HepG2 (cell line): ENCODE results near the gene ITGB2. TPM values are rescaled to one million over a fixed set of nuclear protein-coding genes. Genes with fewer than 3 reads are reported as not detected.

Source experiments
- IKZF5 ChIP-seq: IDR thresholded peaks from 2 replicates; pipeline ENCODE4 v1.6.1; 2018; ENCODE audit warnings: missing genetic modification reagents, mild to moderate bottlenecking, missing compliant biosample characterization
- NR2F2 ChIP-seq: IDR thresholded peaks from 2 replicates; pipeline ENCODE4 v1.6.1; 2012; ENCODE audit warnings: low read depth, inconsistent platforms, borderline replicate concordance
- RAD21 ChIP-seq: fragments of 450-650 bp; formaldehyde crosslinking; IDR thresholded peaks from 2 replicates; pipeline ENCODE4 v1.5.0; 2020; ENCODE audit warnings: mild to moderate bottlenecking
- RERE ChIP-seq: IDR thresholded peaks from 2 replicates; pipeline ENCODE4 v1.6.1; 2016; ENCODE audit warnings: low read depth, missing genetic modification reagents, missing compliant biosample characterization
- STAT5B ChIP-seq: sonication (generic); formaldehyde crosslinking; IDR thresholded peaks from 2 replicates; pipeline ENCODE4 v1.4.0; 2020; ENCODE audit warnings: missing genetic modification reagents
- TFDP2 ChIP-seq: sonication (generic); formaldehyde crosslinking; IDR thresholded peaks from 2 replicates; pipeline ENCODE4 v1.4.0; 2020; ENCODE audit warnings: missing genetic modification reagents
- TP53 ChIP-seq: sonication (generic); formaldehyde crosslinking; conservative IDR thresholded peaks from 2 replicates; pipeline ENCODE4 v1.4.0; 2020; ENCODE audit warnings: missing genetic modification reagents
- ZBED4 ChIP-seq: sonication (generic); formaldehyde crosslinking; IDR thresholded peaks from 2 replicates; pipeline ENCODE4 v1.4.0; 2020; ENCODE audit warnings: missing genetic modification reagents, borderline replicate concordance
- ZBTB3 ChIP-seq: sonication (generic); formaldehyde crosslinking; IDR thresholded peaks from 2 replicates; pipeline ENCODE4 v1.4.0; 2020; ENCODE audit warnings: low read depth, mild to moderate bottlenecking, moderate library complexity, missing genetic modification reagents, borderline replicate concordance
- ZFP82 ChIP-seq: sonication (generic); formaldehyde crosslinking; IDR thresholded peaks from 2 replicates; pipeline ENCODE4 v1.5.1; 2020; ENCODE audit warnings: mild to moderate bottlenecking, missing genetic modification reagents, borderline replicate concordance
- ZMAT3 ChIP-seq: sonication (generic); formaldehyde crosslinking; conservative IDR thresholded peaks from 2 replicates; pipeline ENCODE4 v1.7.0; 2021; ENCODE audit warnings: missing genetic modification reagents
- ZNF138 ChIP-seq: sonication (generic); formaldehyde crosslinking; IDR thresholded peaks from 2 replicates; pipeline ENCODE4 v1.5.0; 2020; ENCODE audit warnings: mild to moderate bottlenecking, low read depth, missing genetic modification reagents
- ZNF296 ChIP-seq: sonication (generic); formaldehyde crosslinking; conservative IDR thresholded peaks from 2 replicates; pipeline ENCODE4 v1.5.0; 2020; ENCODE audit warnings: mild to moderate bottlenecking, missing genetic modification reagents
- ZNF362 ChIP-seq: sonication (generic); formaldehyde crosslinking; IDR thresholded peaks from 2 replicates; pipeline ENCODE4 v1.4.0; 2020; ENCODE audit warnings: missing genetic modification reagents, mild to moderate bottlenecking, borderline replicate concordance
- ZNF720 ChIP-seq: sonication (generic); formaldehyde crosslinking; IDR thresholded peaks from 2 replicates; pipeline ENCODE4 v1.4.0; 2020; ENCODE audit warnings: missing genetic modification reagents
- polyA plus RNA-seq, 8 experiments: library from polyadenylated mRNA; depleted of rRNA in 3 of 8; stranded (reverse) in 7 of 8; unstranded in 1 of 8; fragments of >200 nt; fragmentation: Illumina TruSeq in 4 of 8; extraction: Trizol in 4 of 8; gene quantifications; 2 replicates each; pipeline versions ENCODE4 v1.2.1 to v1.2.3, GENCODE V29; 2011 to 2016; ENCODE audit warnings: low read depth in 4 of 8, missing spikeins in 1 of 8, mixed read lengths in 1 of 8; ENCODE audit not compliant: insufficient read depth in 1 of 8
- total RNA-seq, 5 experiments: library from RNA; depleted of rRNA; stranded (reverse); fragments of >200 nt; fragmentation: Illumina TruSeq; extraction: Trizol; gene quantifications; 2 replicates each; pipeline ENCODE4 v1.2.3, GENCODE V29; 2016; ENCODE audit warnings: low read depth in 1 of 5

Gene ITGB2
- total and polyA plus RNA-seq, 2 of the 13 experiments (the other 11 are each of a cell fraction or from before 2014, with no cell fraction given): 4.2 to 18.0 TPM

GRCh38 chr21:44846485-44847260 is 74.0 kb downstream of the ITGB2 start (continued):
- TF ChIP-seq ZNF138: 0 out of 2 replicates have a peak, but pooled peaks have one; percentile 7
- 0 out of 2 replicates have a peak, but pooled peaks have one; percentile 49 for TF ChIP-seq ZBED4 (CRISPR knock-in tag)
- TF ChIP-seq NR2F2: no peak
- TF ChIP-seq STAT5B (CRISPR knock-in tag): 0 out of 2 replicates have a peak, but pooled peaks have one; percentile 36
- TF ChIP-seq RAD21 (CRISPR knock-in tag): peak; percentile 27
- TF ChIP-seq IKZF5 (CRISPR knock-in tag): 0 out of 2 replicates have a peak, but pooled peaks have one; percentile 13
- TF ChIP-seq ZFP82: no peak
- 0 out of 2 replicates have a peak, but pooled peaks have one; percentile 42 for TF ChIP-seq ZNF296 (CRISPR knock-in tag)
- no peak for TF ChIP-seq ZBTB3 (CRISPR knock-in tag)
- no peak for TF ChIP-seq TP53
- no peak for TF ChIP-seq ZMAT3 (CRISPR knock-in tag)
- TF ChIP-seq ZNF362 (CRISPR knock-in tag): no peak
- no peak for TF ChIP-seq ZNF720 (CRISPR knock-in tag)
- 0 out of 2 replicates have a peak, but pooled peaks have one; percentile 18 for TF ChIP-seq RERE (CRISPR knock-in tag)
- TF ChIP-seq TFDP2: no peak; the same call in 1 of the 2 replicates
